ENCODE results near the gene CAVIN1.
"Not testable (repeated sequence)": the region's sequence is repeated elsewhere in the genome, so short reads cannot be mapped to it uniquely, and the experiment has no call there.

Gene CAVIN1

GRCh38 chr17:42372142-42372541, 50.9 kb downstream of the CAVIN1 start:
- no peak for DNase-seq

GRCh38 chr17:42368797-42369561, 54.1 kb downstream of the CAVIN1 start:
- not testable (repeated sequence) for DNase-seq

DNA sequence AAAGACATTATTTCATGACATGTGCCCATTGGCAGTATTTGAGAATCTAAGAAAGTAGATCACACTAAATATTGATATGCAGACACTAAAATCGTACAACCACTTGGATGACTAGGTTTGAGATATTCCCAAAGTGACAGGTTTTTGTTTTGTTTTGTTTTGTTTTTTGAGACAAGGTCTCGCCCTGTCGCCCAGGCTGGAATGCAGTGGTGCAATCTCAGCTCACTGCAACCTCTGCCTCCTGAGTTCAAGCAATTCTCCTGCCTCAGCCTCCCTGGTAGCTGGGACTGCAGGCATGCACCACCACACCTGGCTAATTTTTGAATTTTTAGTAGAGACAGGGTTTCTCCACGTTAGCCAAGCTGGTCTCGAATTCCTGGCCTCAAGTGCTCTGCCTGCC, 54.7 kb downstream of the CAVIN1 start:
- not testable (repeated sequence) for DNase-seq

GRCh38 chr17:42366176-42367023, 56.7 kb downstream of the CAVIN1 start:
- not testable (repeated sequence) for DNase-seq

- no peak for DNase-seq
Measured at GRCh38 chr17:42365136-42365535, 57.9 kb downstream of the CAVIN1 start.

DNA sequence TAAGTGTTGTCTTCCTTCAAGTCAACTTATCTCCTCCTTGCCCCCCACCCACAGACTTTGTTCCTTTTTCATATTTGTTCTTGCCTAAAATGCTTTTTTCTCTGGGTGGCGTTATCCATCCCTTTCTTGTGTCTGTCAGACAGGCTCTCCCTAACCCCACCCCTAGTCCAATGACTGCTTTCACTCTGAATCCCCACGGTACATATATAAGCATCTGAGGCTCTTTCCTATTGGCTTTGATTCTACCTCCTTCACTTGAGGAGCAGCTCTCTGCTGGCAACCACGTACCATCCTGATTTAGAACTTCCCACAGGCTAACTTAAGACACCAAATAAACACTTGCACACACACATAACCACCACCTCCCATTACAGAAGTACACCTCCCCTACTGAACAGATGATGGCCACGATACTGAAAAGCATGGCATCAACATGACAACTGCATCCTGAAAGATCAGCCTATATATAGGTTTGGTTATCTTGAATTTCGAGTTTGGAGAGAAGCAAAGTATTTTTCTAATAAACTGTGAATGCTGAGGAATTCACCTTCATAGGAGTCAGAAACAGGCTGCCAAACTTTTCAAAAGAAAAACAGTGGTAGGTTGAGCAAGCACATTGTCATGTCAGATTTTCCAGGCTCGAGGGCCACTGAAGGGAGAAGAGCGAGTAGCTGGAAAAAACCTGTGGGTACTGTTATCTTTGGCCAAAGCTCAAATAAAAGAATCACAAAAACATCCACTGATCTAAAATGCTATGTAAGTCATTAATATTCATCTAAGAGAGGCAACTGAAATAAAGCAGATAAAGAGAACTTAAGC, 59.1 kb downstream of the CAVIN1 start:
- no peak for DNase-seq

- DNase-seq, result no peak
Measured at GRCh38 chr17:42363231-42363630, 59.8 kb downstream of the CAVIN1 start.

DNA sequence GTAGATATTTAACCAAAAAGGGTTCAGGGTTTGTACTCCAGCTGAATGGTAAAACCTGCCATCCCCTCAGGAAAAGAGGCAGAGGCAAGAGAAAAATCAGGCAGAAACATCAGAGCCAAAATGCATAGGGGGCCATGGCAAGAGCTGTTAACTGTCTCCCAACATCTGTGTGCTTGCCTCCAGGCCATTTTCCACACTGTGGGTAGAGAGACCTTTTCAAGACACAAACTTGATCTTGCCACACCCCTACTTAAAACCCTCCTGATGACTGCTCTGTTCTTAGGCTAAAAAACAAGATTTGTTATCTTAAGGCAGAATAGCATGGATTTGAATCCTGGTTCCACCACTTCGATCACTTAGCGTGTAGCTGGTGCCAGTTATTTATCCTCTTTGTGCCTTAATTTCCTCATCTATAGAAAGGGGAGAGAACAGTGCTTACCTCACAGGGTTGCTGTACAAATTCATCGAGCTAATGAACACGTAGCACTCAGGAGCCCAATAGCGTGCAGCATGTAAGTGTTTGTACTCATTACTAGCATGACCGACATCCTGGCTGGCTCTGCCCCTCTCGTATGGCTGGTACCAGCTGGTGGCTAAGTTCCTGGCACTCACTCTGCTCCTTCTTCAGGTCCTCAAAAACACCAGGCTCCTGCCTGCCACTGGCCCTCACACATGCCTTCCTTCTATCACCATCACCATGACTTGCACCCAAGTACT, 60.7 kb downstream of the CAVIN1 start:
- no peak for DNase-seq

- no peak for DNase-seq
Measured at GRCh38 chr17:42361781-42362186, 61.3 kb downstream of the CAVIN1 start.

- not testable (repeated sequence) for DNase-seq
Measured at GRCh38 chr17:42360388-42360787, 62.7 kb downstream of the CAVIN1 start.

DNA sequence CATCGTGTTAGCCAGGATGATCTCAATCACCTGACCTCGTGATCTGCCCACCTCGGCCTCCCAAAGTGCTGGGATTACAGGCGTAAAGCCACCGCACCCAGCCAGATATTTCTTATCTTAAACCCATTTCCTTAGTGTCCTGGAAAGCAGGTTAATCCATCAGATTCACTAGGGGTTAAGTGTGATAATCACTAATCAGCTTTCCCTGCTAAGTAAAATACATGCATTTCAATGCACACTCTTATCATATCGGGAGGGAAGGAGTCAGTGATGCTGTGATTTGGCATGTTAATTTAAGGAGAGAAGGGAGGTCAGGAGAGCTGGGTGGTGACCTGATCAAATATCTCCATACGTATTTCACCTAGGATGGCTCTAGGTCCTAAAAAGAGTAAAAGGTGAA, 63.9 kb downstream of the CAVIN1 start:
- no peak for DNase-seq

- DNase-seq, result no peak
Measured at GRCh38 chr17:42358434-42358833, 64.6 kb downstream of the CAVIN1 start.

DNA sequence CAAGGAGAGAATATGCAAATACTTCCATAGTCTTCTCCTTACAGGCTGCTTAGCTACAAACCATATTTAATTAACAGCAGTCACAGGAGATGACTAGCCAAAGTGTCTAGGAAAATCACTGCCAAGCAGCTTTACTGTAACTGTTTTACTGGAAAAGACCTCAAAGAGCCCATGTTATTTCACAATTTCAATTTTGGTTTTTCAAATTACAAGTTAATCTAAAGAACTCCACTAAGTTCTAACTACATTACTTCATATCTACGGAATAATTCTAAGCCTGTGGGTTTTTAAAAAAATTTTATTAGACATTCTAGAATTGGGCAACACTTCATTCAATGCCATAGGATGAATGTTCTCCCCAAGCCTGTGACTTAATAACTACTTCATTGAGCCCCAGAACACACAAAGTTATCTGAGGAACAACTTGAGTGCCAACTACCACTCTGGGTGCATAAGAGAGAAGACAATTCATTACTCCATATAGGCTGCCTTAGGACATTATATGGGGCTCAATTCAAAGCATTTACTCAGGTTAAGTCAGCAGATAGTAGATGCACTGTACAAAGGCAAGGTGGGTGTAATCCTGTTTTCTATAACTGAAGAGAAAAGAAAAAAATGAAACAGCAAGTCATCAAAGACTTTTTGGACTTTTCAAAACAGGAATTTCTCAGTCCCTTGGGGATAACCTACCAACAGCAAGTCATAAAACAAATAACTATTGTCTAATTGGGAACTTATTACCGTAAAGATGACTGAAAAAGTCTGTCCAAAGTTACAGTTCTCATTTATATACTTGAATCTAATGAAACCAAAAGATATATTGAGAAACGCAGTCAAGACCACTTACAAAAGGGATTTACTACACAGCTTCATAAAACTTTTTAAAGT, 67.9 kb downstream of the CAVIN1 start:
- DNase-seq, result no peak
